Adrenal gland (tissue), 12 donors: Measurements from ENCODE around the gene ZNF503. TPM values are rescaled to one million over a fixed set of nuclear protein-coding genes. Genes with fewer than 3 reads are reported as not detected.

Source experiments
- DNase-seq, 7 donors: peaks; one replicate each; pipeline ENCODE4 v3.0.0-alpha.2; 2019 to 2020
- H3K27ac ChIP-seq, 5 donors: fragments of 200-600 bp; sonication (generic) in 4 of 5; 1 replicate in 3 of 5; 2 replicates in 2 of 5; pipeline versions ENCODE4 v1.5.1 to v1.8.0; 2016 to 2020; ENCODE audit warnings: mild to moderate bottlenecking in 1 of 5
- H3K27me3 ChIP-seq: fragments of 200-600 bp; 2 replicates; pipeline ENCODE4 v1.8.0; 2021
- H3K36me3 ChIP-seq, 2 donors: fragments of 200-600 bp; replicated peaks in 1 of 2; 1 replicate in 1 of 2; 2 replicates in 1 of 2; pipeline versions ENCODE4 v1.5.1 to v1.8.0; 2018 to 2022
- H3K4me1 ChIP-seq, 2 donors: fragments of 200-600 bp; replicated peaks in 1 of 2; 1 replicate in 1 of 2; 2 replicates in 1 of 2; pipeline versions ENCODE4 v1.5.1 to v1.8.0; 2018 to 2021
- H3K4me3 ChIP-seq, 4 donors: fragments of 200-600 bp; sonication (generic) in 3 of 4; one replicate each; pipeline ENCODE4 v1.5.1; 2016 to 2018
- H3K9me3 ChIP-seq, 3 donors: fragments of 200-600 bp; sonication (generic) in 1 of 3; replicated peaks in 1 of 3; 1 replicate in 2 of 3; 2 replicates in 1 of 3; pipeline versions ENCODE4 v1.5.1 to v1.8.0; 2016 to 2021
- POLR2A ChIP-seq, 2 donors: fragments of 450-650 bp; IDR thresholded peaks; one replicate each; pipeline ENCODE4 v1.6.1; 2017; ENCODE audit warnings: antibody characterized with exemption in 2 of 2, mild to moderate bottlenecking in 2 of 2, moderate library complexity in 1 of 2
- WGBS, 4 donors: extraction: QIAGEN DNeasy Blood & Tissue Kit in 2 of 4; methylation state at CpG; one replicate each; pipeline versions ENCODE4 v1.1.5 to v1.1.7; 2013 to 2017; 5-methylcytosine and 5-hydroxymethylcytosine counted together
- intact Hi-C, 2 donors: fragments of 100-400 bp; cut with DNase I; formaldehyde crosslinking; loops; one replicate each; pipeline versions ENCODE4 v1.14.1 to v1.15.0; 2022 to 2023
- polyA plus RNA-seq, 3 donors: library from polyadenylated mRNA; stranded (reverse); fragments of 200-250 nt in 2 of 3; fragments of 350-450 nt in 1 of 3; fragmentation: Illumina TruSeq in 1 of 3; extraction: RNeasy Lipid Tissue Mini Kit (QIAGEN cat#74804) in 1 of 3; gene quantifications; one replicate each; pipeline ENCODE4 v1.2.3, GENCODE V29; 2013 to 2014
- total RNA-seq, 9 donors: library from RNA; depleted of rRNA in 4 of 9; stranded (reverse); fragments of >200 nt in 4 of 9; fragments of 120-200 nt in 1 of 9; fragmentation: NEBNext Ultra II Directional in 1 of 9; extraction: Animal tissue kit (Norgen Biotek cat#: 25700) in 1 of 9; gene quantifications; one replicate each; pipeline versions ENCODE4 v1.1.0 to v1.2.4, GENCODE V29; 2013 to 2023
- TF ChIP-seq, protein P1 (sequence below), 6 experiments: fragments of 450-650 bp in 4 of 6; fragments of 200-600 bp in 2 of 6; sonication (generic) in 1 of 6; IDR thresholded peaks; 1 replicate in 5 of 6; 2 replicates in 1 of 6; pipeline versions ENCODE4 v1.5.1 to v1.8.0; 2016 to 2021; ENCODE audit warnings: antibody characterized with exemption in 6 of 6, mild to moderate bottlenecking in 2 of 6, moderate library complexity in 1 of 6
- donor health status: healthy with polysubstance abuse.
- donor health status: Bipolar disorder and iron deficiency.
- donor health status: DM: yes; HTN: yes; CAD: no.
- donor health status: DM: no; HTN: no; CAD: no.
- donor health status: DM: no; HTN: no; CAD: no.
- donor health status: DM: yes; HTN: yes; CAD: no.

ZNF503 gene
- total and polyA plus RNA-seq, 12 donors = 5.4 to 129 (median 46.0) TPM

DNA sequence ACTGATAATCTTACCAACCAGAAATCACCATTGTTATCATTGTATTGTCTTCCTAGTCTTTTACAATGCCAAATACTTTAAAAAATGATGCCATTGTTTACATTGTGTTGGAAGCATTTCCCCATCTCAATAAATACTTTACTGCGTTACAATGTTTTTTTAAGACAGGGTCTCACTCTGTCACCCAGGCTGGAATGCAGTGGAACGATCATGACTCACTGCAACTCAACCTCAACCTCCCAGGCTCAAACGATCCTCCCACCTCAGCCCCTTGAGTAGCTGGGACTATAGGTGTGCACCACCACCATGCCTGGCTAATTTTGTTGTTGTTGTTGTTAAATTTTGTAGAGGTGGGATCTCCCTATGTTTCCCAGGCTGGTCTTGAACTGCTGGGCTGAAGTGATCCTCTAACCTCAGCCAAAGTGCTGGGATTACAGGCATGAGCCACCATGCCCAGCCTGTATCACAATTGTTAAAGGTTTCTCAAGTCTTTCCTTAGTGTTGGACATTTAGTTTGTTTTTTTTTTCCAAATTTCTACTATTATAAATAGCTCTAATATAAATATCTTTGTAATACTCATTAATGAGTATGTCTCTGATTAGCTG, 43.3 kb upstream of the ZNF503 start:
- DNase-seq = no peak
- Histone ChIP-seq H3K27ac (no peak overlapping the region), H3K4me1 (peaks cover 6 to 8% of the 10 kb centered on the region in 2 donors), H3K9me3 (peaks cover 0 to 8% (median 0%) of the 10 kb centered on the region in 3 donors), H3K36me3 (no peaks in the 10 kb centered on the region), H3K27me3 (no peaks in the 10 kb centered on the region), H3K4me3 (no peak overlapping the region)
- intact Hi-C loops = no loop called here
- TF ChIP-seq POLR2A (IDR thresholded peaks at IDR 0.05) = no peak
- TF ChIP-seq, protein P1, sequence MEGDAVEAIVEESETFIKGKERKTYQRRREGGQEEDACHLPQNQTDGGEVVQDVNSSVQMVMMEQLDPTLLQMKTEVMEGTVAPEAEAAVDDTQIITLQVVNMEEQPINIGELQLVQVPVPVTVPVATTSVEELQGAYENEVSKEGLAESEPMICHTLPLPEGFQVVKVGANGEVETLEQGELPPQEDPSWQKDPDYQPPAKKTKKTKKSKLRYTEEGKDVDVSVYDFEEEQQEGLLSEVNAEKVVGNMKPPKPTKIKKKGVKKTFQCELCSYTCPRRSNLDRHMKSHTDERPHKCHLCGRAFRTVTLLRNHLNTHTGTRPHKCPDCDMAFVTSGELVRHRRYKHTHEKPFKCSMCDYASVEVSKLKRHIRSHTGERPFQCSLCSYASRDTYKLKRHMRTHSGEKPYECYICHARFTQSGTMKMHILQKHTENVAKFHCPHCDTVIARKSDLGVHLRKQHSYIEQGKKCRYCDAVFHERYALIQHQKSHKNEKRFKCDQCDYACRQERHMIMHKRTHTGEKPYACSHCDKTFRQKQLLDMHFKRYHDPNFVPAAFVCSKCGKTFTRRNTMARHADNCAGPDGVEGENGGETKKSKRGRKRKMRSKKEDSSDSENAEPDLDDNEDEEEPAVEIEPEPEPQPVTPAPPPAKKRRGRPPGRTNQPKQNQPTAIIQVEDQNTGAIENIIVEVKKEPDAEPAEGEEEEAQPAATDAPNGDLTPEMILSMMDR (IDR thresholded peaks at IDR 0.05) = no peak
- WGBS, 4 donors = 89 to 95% (median 90%) methylated on average over 3 of the region's 3 CpGs

DNA sequence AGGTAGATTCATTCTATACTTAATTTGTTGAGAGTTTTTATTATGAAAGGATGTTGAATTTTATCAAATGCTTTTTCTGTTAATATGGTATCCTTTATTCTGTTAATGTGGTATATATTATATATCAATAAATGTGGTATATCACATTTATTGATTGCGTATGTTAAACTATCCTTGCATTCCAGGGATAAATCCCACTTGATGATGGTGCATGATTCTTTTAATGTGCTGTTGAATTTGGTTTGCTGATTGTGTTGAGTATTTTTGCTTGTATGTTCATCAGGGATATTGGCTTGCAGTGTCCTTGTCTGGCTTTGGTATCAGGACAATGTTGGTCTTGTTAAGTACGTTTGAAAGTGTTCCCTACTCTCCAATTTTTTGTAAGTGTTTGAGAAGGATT, 41.8 kb upstream of the ZNF503 start:
- Histone ChIP-seq H3K9me3 (peaks cover 0 to 8% (median 0%) of the 10 kb centered on the region in 3 donors), H3K36me3 (no peaks in the 10 kb centered on the region), H3K4me1 (no peaks in the 10 kb centered on the region), H3K4me3 (no peak overlapping the region), H3K27me3 (no peaks in the 10 kb centered on the region), H3K27ac (no peak overlapping the region)
- intact Hi-C loops = no loop called here
- no peak for TF ChIP-seq POLR2A (IDR thresholded peaks at IDR 0.05)
- TF ChIP-seq, protein P1 (IDR thresholded peaks at IDR 0.05) = no peak
- DNase-seq = no peak
- WGBS, 4 donors = 87 to 97% (median 92%) methylated on average over 2 of the region's 2 CpGs

DNA sequence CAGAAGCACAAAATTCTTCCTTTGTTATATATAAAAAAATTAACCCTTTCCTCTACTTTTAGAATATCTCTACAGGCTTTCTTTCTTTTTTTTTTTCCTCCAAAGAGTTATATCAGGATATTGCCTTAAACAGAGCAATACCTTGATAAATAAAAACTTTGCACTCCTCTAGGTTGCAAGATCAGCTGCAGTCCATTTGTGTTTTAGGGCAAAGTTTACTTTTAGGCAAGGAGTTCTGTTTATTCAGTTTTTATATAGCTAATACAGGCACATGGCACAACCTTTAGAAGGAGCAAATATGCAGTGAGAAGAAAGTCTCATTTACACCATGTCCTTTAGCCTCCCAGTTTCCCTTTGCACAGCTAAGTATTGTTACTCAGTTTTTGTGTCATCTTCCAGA, 40.1 kb upstream of the ZNF503 start:
- Histone ChIP-seq H3K9me3 (peaks cover 0 to 8% (median 0%) of the 10 kb centered on the region in 3 donors), H3K27me3 (no peaks in the 10 kb centered on the region), H3K4me3 (no peak overlapping the region), H3K27ac (peak overlapping the region in 1 of 5 donors; percentile 11), H3K36me3 (no peaks in the 10 kb centered on the region), H3K4me1 (no peaks in the 10 kb centered on the region)
- TF ChIP-seq POLR2A (IDR thresholded peaks at IDR 0.05) = no peak
- TF ChIP-seq, protein P1 (IDR thresholded peaks at IDR 0.05) = no peak
- DNase-seq = no peak
- intact Hi-C loops = no loop called here

DNA sequence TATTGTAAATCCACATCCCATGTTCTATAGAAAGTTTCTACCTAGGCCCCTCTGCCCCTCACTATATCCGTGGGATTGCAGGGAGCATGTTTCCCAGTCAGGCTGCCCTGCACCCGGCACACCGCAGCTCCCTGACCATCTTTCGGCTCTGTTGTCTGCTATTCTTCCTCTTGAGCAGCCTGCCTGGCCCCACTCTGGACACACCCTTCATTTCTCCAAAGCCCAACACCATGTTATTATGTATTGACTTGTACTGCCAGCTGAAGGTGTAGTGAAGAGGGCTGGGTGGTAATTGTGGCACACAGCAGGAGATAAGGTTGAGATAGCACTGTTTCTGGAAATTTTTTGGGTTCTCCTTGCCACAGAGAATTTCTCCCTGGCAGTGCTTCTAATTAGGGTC, 39.6 kb upstream of the ZNF503 start:
- Histone ChIP-seq H3K9me3 (peaks cover 0 to 8% (median 0%) of the 10 kb centered on the region in 3 donors), H3K27me3 (no peaks in the 10 kb centered on the region), H3K36me3 (no peaks in the 10 kb centered on the region), H3K4me1 (no peaks in the 10 kb centered on the region), H3K27ac (peak overlapping the region in 2 of 5 donors; percentile 4 to 11), H3K4me3 (no peak overlapping the region)
- TF ChIP-seq POLR2A (IDR thresholded peaks at IDR 0.05) = no peak
- TF ChIP-seq, protein P1 (IDR thresholded peaks at IDR 0.05) = no peak
- WGBS, 4 donors = 87 to 93% (median 89%) methylated on average over 4 of the region's 4 CpGs
- DNase-seq = peak in 1 of 7 donors; percentile 15
- intact Hi-C loops = no loop called here
